ENCODE results near the gene PANK4.
"Not testable (repeated sequence)": the region's sequence is repeated elsewhere in the genome, so short reads cannot be mapped to it uniquely, and the experiment has no call there.

The PANK4 gene

GRCh38 chr1:2558420-2558819 lies 32.0 kb upstream of the PANK4 start:
- DNase-seq, result no peak

GRCh38 chr1:2557482-2558400 lies 31.3 kb upstream of the PANK4 start:
- DNase-seq, result no peak

DNA sequence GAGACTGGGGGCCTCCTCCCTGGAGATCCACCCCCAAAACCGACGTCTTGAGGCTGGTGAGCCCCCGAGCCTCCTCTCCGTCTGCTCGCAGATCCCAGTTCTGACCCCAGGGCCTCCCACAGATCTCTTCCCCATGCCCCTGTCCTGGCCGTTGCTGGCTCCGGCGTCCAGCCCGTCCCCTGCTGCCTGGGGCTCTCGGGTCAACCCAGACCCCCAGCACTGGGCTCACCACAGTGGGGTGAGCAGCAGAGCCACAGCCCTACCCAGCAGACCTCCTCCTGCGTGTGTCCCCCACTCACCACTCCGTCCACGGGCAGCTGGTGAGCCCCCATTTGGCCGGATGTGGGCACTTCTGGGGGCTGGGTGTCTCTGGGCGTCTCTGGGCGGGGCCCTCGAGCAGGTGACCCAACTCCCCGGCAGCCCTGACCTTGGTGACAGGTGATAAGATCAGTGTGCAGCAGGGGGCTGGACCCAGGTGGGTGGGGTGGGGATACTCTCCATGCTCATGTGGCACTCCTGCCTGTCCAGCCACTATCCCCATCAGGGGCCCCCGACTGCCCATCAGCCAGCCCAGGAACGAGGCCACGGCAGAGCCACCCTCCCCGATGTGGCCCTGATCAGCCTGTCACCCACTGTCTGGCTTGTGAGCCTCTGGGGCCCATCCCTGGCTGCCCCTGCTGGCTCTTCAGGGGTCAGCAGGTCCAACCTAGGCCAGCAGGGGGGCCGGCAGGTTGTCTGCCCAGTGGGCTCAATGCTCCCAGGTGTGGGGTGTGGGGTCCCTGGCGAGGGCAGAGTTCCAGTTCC lies 30.5 kb upstream of the PANK4 start:
- DNase-seq, result peak in 1 of 2 donors; percentile 20

GRCh38 chr1:2556277-2556677 lies 29.9 kb upstream of the PANK4 start, which contains the start of gene TNFRSF14:
TNFRSF14 (plus strand) TSS chr1:2556371; CDS start chr1:2556665, 294 bp downstream.
- peak; percentile 53 to 54 for DNase-seq

DNA sequence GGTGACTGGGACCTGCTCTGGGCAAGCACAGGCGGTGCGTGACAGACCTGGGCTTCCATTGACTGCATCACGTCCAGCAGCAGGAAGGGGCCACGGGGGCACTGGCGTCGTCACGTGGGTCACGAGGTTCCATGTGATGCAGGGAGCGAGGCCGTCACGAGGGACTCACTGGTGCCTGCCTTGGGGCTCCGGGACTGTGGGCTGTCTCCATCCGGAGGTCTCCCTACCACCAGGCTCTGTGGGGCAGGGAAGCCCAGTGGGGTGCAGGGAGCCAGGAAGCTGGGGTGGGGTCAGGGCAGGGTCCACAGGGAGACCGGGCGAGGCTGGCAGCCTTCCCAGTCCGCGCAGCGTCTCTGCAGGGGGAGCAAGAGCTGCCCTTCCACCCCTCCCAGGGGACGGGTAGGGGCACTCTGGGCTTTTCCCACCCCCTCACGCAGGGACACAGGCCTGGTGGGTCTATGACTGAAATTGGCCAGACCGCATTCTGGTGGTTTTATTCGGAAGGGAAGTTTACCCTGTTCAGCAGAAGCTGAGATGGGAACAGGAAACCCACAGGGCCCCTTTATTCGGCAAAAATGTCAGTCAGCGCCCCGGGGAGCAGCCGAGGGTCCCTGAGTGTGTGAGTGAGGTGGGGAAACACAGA lies 29.4 kb upstream of the PANK4 start:
- peak; percentile 63 to 69 for DNase-seq

DNA sequence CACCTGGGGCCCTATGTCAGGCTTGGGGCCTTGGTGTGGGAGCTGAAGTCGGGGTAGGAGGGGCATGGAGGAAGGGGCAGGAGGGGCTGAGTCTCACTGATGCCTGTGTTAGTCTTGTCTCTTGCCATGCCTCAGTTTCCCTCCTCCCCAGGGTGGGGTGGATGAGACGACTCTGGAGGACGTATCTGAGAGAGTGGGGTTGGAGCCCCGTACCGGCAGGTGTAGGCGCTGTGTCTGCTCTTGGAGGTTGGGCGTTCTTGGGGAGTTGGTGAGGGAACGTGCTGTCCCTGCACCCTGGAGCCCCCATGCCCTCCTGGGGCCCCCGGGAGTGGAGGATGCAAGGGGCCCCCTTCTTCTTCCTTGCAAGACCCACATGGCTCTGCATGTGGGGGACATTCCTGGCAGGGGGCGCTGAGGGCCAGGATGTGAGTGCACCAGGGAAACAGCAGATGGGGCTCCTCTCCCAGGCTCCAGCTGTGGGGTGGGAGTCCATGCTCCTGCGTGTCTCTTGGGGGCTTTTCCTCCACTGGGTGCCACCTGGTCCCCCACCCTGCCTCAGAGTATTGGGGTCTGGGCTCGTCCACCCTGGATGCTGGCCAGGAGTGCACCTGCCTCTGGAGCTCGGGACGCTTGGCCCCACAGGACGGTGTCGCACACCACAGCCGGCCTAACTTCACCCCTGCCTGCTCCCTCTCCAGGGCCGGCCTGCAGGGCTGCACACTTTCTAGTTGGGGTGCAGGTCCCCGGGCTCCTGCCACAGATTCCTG lies 28.4 kb upstream of the PANK4 start:
- DNase-seq, result peak in 1 of 2 donors; percentile 26

DNA sequence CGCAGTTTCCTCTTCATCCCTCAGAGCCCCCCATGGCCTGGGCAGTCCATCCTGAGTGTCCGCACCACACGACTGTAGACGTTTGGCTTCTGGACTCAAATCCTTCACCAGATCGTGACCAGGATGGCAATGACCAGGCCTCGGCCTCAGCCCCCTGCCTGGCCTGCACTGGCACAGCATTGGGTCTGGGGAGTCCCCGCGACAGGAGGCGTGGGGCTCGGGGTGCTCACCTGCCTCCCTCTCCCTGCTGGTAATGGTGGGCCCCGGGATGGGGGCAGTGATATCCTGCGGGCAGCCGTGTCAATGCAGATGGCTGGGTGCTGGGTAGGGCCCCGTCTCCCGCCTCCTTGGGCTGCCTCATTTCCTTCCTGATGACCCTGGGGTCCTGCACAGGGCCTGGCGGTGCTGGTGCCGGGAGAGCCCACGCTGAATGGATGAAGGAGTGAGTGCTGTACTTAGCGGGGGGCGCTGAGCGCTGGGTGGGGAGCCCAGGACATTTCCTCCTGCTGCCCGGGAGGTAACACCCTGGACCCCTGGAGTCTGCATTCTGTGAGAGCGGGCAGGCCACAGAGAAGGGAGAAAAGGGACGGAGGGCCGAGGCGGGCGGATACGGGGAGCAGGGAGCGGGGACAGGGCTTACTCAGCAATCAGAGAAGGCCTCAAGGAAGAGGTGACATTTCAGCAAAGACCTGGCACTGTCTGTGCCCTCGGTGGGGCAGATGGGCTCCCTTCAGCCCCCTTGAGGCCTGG lies 27.6 kb upstream of the PANK4 start:
- DNase-seq, result no peak

DNA sequence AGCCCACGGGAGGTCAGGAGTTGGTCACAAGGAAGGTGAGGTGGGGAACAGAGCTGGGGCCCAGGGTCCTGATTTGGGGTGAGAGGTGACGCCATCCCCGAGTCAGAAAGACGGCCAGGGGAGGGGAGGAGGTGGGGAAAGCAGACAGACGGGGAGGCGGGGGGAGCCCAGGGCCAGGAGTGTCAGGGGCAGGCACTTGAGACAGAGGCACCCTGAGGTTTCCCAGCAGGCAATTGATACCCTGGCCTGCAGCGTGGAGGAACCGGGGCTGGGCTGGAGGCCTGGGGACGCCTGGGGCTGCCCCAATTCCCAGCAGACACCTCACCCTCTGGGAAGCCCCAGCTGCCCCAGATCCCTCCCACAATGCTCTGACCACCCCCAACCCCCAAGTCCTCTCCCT lies 26.7 kb upstream of the PANK4 start:
- DNase-seq, result not testable (repeated sequence)

DNA sequence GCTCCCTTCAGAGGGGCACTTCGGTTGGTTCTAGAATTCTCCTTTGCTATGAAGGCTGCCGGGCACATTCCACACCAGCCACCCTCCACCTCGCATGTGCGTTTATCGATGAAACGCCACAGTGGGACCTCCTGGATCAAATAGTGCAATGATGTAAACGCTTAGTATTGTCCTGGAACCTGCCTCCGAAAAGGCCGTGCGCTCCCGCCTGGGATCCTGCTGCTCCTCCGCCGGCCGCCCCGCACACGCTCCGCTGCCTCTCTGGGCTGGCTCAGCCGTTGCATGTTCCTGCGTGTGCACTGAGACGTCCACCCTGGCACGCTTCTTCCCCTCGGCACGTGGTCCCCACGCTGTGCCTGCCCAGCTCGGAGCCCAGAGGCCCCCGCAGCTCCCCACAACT lies 25.8 kb upstream of the PANK4 start:
- no peak for DNase-seq

DNA sequence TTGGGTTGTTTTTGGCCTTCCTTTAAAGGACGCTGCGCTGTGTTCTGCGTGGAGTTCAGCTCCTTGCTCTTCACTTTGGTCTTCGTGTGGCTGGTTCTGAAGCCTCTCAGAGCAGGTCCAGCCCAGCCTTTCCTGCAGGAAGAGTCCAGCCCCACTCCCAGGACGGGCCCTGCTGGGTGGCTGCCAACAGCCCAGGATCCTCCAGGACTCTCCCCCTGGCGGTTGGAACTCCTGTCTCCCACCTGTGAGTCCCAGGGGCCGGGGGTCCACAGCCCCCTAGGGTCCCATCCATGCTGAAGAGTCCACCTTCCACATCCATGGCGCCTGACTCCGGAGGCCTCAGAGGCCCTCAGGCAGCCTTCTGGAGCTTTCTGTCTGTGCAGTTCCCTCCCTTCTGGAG lies 25.1 kb upstream of the PANK4 start:
- not testable (repeated sequence) for DNase-seq

DNA sequence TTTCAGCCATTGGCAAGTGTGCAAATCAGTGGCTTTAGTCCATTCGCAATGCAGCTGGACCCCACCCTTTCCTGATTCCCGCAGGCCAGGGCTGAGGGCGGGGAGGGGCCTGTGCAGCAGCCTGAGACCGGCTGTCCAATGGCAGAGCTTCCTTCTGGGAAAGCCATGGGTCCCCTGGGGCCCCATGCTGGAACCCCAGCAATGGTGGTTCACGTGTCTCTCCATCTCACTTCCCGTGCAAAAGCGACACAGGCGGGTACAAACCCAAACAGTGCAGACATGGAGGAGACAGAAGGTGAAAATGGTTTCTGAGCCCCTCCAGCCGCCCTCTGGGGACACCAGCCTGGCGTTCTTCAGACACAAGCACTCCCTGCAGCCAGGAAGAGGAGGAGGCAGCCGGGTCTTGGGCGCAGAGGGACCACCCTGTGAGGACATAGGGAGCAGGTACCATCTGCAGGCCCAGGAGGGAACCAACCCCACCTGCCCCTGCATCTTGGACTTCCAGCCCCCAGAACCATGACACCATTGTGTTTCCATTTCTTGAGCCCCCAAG lies 24.0 kb upstream of the PANK4 start:
- DNase-seq, result not testable (repeated sequence)

- DNase-seq, result not testable (repeated sequence)
Measured at GRCh38 chr1:2549367-2550029, 23.1 kb upstream of the PANK4 start.

GRCh38 chr1:2548068-2548589 lies 21.7 kb upstream of the PANK4 start:
- DNase-seq, result peak; percentile 79 to 83

- DNase-seq, result peak in 1 of 2 donors; percentile 55
Measured at GRCh38 chr1:2547210-2548067, 21.0 kb upstream of the PANK4 start.

- peak; percentile 69 to 70 for DNase-seq
Measured at GRCh38 chr1:2546515-2547209, 20.3 kb upstream of the PANK4 start.

- DNase-seq, result peak; percentile 74 to 75
Measured at GRCh38 chr1:2545754-2546514, 19.5 kb upstream of the PANK4 start.

GRCh38 chr1:2544875-2545640 lies 18.7 kb upstream of the PANK4 start:
- DNase-seq, result no peak

Measured in stimulated activated CD4-positive, alpha-beta T cell treated with anti-CD3 and anti-CD28 coated beads, Interleukin-2, amount 100 ng/mL, for 48 hours (primary cell).